ENCODE data around the gene PPAT. TPM values are rescaled to one million over a fixed set of nuclear protein-coding genes. Genes with fewer than 3 reads are reported as not detected.

PPAT gene
- total RNA-seq, 4 donors from 2014 or later, result 2.8 to 22.1 (median 5.5) TPM

DNA sequence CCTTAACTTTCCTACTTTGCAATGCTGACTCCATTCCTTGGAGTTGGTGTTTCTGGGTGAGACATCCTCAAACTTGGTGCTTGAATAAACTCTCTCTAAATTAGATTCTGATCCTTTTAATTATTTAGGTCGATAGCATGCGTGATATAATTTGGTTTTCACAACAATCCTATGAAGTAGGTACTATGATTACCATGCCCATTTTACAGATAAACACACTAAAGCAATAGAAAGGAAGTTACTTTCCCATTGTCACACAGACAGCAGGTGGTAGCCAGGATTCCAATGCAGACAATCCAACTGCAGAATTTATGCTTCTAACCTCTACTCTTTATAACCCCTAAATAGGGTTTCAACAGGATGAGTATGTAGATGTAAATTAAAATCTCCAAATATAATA is 26.4 kb downstream of the PPAT start:
- DNase-seq (ENCODE audit: low spot score), result no peak
- TF ChIP-seq, protein P1, sequence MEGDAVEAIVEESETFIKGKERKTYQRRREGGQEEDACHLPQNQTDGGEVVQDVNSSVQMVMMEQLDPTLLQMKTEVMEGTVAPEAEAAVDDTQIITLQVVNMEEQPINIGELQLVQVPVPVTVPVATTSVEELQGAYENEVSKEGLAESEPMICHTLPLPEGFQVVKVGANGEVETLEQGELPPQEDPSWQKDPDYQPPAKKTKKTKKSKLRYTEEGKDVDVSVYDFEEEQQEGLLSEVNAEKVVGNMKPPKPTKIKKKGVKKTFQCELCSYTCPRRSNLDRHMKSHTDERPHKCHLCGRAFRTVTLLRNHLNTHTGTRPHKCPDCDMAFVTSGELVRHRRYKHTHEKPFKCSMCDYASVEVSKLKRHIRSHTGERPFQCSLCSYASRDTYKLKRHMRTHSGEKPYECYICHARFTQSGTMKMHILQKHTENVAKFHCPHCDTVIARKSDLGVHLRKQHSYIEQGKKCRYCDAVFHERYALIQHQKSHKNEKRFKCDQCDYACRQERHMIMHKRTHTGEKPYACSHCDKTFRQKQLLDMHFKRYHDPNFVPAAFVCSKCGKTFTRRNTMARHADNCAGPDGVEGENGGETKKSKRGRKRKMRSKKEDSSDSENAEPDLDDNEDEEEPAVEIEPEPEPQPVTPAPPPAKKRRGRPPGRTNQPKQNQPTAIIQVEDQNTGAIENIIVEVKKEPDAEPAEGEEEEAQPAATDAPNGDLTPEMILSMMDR (IDR thresholded peaks at IDR 0.05), result no peak
- ATAC-seq (ENCODE audit: low FRiP score), result no peak

DNA sequence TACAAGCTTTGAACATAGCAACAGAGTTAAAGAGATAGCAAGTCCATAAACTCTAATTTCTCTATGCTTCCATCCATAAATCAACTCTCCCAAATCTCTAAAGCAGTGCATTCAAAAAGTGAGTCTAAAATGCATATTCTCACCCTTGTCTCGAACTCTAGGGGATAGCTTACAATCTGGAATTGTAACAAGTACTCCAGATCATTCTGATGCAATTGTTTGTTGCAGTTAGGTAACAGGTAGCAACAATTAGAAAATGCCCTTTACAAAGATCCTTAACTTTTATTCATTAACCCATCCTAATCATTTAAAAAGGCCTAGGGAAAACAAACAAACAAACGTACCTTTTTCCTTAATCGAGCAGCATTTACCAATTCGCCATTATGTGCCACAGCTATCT is 29.3 kb downstream of the PPAT start:
- DNase-seq (ENCODE audit: low spot score) (no peak), ATAC-seq (ENCODE audit: low FRiP score) (no peak)
- TF ChIP-seq, protein P1 (IDR thresholded peaks at IDR 0.05), result no peak

DNA sequence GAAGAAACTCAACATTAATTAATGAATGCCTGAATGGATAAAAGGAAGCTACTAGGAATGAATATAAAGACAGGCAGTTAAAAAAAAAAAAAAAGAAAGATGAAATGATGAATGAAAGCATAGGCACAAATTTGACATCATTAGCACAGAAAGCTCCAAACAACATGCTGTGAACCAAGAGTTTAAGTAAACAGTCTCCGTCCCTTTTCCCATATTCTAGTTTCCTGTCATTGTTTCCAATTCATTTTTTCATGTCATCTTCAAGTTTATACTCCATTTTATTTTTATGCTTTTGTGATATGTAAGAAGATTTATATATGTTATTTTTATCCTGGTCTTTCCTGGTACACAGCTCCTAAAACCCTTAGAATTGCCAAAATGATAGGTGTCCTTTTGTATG is 30.4 kb downstream of the PPAT start:
- DNase-seq (ENCODE audit: low spot score) (no peak), ATAC-seq (ENCODE audit: low FRiP score) (no peak)
- TF ChIP-seq, protein P1 (IDR thresholded peaks at IDR 0.05), result no peak

DNA sequence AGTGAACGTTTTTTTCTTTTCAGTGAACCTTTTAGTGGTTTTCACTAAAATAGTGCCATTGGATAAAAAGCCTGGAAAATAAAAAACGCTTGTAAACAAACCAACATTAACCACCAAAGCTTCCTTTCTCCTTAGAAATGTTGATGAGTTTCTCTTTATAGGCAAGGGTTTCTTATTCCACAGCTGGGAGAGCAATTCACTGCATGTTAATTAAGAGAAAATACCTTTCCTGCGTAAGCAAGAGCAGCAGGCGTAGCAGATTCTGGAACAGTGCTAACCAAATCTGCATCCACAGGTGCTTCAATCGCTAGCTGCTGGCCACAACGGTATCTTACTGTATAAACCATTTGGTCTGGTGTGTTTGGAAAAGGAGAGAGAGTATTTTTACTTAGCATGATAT is 34.9 kb downstream of the PPAT start:
- ATAC-seq (ENCODE audit: low FRiP score) (no peak), DNase-seq (ENCODE audit: low spot score) (no peak)
- TF ChIP-seq, protein P1 (IDR thresholded peaks at IDR 0.05), result no peak

DNA sequence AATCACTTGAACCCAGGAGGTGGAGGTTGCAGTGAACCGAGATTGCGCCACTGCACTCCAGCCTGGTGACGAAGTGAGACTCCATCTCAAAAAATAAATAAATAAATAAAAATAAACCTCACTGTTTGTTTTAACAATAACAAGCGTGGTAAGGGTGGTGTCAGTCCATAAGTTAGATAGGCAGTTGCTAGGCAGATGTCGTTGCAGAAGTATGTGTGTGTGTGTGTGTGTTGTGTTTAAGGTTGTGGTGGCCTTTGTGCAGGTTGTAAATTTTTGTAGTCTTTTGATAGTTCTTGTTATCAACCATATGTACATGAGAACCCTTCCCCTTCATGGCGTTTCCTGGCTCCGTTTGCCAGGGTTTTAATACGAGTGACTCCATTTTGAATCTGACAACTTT is 44.1 kb downstream of the PPAT start:
- ATAC-seq (ENCODE audit: low FRiP score) (no peak), DNase-seq (ENCODE audit: low spot score) (no peak)
- TF ChIP-seq, protein P1 (IDR thresholded peaks at IDR 0.05), result no peak

DNA sequence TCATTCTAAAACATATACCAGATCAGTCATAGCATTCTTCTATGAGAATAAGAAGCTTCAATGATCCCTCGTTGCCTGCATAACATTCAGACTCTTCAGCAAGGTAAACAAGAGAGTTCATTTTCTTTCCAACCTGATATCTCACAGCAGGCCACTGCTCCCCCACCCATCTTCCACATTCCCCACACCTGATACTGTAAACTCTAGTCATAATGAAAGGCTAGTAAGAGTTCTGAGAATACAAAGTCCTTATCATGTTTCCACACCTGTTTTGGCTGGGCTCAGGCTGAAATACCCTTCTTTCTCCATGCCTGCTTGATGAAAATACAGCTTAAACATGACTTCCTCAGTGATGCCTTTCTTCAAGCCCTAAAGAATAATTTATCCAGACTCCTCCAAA is 45.9 kb downstream of the PPAT start:
- ATAC-seq (ENCODE audit: low FRiP score), result no peak
- DNase-seq (ENCODE audit: low spot score), result no peak
- TF ChIP-seq, protein P1 (IDR thresholded peaks at IDR 0.05), result no peak

DNA sequence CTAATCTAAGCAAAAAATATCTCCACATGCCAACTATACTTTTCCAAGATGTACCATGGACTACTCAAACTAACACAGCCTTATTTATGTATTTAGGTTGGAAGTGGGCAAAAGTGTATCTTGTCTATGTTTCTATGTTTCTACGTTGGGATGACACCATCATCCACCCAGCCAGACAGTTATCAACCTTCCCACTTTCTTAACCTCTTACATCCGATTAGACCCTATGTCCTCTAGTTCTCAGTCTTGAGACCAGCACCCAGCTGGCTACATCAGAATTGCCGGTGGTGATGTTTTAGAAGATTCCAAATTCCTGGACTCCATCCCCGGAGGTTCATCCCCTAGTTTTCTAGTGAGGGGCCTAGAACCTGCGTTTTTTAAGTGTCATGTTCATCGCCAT is 47.1 kb downstream of the PPAT start:
- TF ChIP-seq, protein P1 (IDR thresholded peaks at IDR 0.05), result no peak
- no peak for ATAC-seq (ENCODE audit: low FRiP score)
- no peak for DNase-seq (ENCODE audit: low spot score)

All from omental fat pad (tissue), 4 donors.